Thyroid gland (tissue), 4 donors: Measurements from ENCODE around the gene LSAMP.

Experiments used
- CTCF ChIP-seq, 6 experiments: fragments of 200-600 bp in 3 of 6; fragments of 450-650 bp in 3 of 6; sonication (generic) in 3 of 6; IDR thresholded peaks; one replicate each; pipeline ENCODE4 v1.5.1; 2016 to 2019; ENCODE audit warnings: antibody characterized with exemption in 6 of 6, mild to moderate bottlenecking in 2 of 6, inconsistent platforms in 1 of 6, moderate library complexity in 1 of 6
- POLR2A ChIP-seq, 2 donors: fragments of 450-650 bp; IDR thresholded peaks; one replicate each; pipeline ENCODE4 v1.6.1; 2017; ENCODE audit warnings: antibody characterized with exemption in 2 of 2, mild to moderate bottlenecking in 2 of 2, moderate library complexity in 1 of 2

- TF ChIP-seq CTCF (IDR thresholded peaks at IDR 0.05), result no peak
- no peak for TF ChIP-seq POLR2A (IDR thresholded peaks at IDR 0.05)
Measured at GRCh38 chr3:116165135-116165534, 280.2 kb downstream of the LSAMP start.
